ENCODE results near the gene HIVEP3. TPM values are rescaled to one million over a fixed set of nuclear protein-coding genes. Genes with fewer than 3 reads are reported as not detected.

Gene HIVEP3
- total RNA-seq, 4 donors from 2014 or later: 5.3 to 17.3 (median 9.1) TPM

DNA sequence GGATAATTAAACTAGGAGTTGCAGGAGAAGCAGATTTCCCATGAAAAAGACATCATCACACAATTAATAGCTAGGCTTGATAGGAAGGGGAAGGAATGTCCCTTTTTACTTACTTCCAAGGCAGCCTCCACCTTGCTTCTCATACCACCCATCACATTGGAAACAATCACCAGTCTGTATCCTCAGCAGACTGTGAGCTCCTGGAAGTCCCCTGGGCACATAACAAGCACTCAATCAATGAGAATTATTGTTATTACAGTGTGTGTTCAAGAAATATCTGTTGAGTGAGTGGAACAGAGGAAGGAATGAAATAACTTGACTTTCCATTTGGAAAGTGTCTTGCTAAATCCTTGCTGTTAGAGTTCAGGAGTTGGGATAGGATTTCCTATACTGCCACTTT is 36.2 kb downstream of the HIVEP3 start:
- no peak for DNase-seq (ENCODE audit: low spot score in 2 of 2)
- TF ChIP-seq CTCF (IDR thresholded peaks at IDR 0.05): no peak
- no peak for TF ChIP-seq POLR2A (IDR thresholded peaks at IDR 0.05)
- intact Hi-C loops (cut with DNase I; ENCODE audit: low total_unique reads): no loop called here
- H3K4me3 ChIP-seq (ENCODE audit: low read depth, poor library complexity, severe bottlenecking): no peak overlapping the region

GRCh38 chr1:41882068-41882477 is 36.6 kb downstream of the HIVEP3 start:
- intact Hi-C loops (cut with DNase I; ENCODE audit: low total_unique reads): no loop called here
- 26 to 56% methylated on average over 5 of the region's 5 CpGs for WGBS, 2 donors
- TF ChIP-seq POLR2A (IDR thresholded peaks at IDR 0.05) (no peak), CTCF (IDR thresholded peaks at IDR 0.05) (no peak)
- H3K4me3 ChIP-seq (ENCODE audit: low read depth, poor library complexity, severe bottlenecking): no peak overlapping the region
- no peak for DNase-seq (ENCODE audit: low spot score in 2 of 2)

- TF ChIP-seq POLR2A (IDR thresholded peaks at IDR 0.05) (no peak), CTCF (IDR thresholded peaks at IDR 0.05) (no peak)
Measured at GRCh38 chr1:41880950-41881885, 37.5 kb downstream of the HIVEP3 start.

DNA sequence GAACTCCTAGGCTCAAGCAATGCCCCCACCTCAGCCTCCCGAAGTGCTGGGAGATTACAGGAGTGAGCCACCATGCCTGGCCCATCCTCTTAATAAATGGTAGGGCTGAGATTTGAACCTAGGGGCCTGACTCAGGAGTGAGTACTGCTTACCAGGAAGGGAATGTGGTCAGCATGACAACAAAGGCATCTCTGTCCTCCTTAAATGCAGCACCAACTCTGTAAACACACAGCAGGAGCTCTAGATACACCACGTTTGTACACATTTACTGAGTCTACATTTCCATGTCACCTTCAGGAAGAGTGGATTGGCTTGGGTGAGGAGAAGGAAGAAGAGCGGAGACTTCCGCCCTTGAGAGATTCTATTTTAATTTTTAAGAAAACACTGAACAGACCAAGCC is 38.5 kb downstream of the HIVEP3 start:
- TF ChIP-seq POLR2A (IDR thresholded peaks at IDR 0.05) (no peak), CTCF (IDR thresholded peaks at IDR 0.05) (no peak)
- intact Hi-C loops (cut with DNase I; ENCODE audit: low total_unique reads): no loop called here
- DNase-seq (ENCODE audit: low spot score in 2 of 2): no peak
- H3K4me3 ChIP-seq (ENCODE audit: low read depth, poor library complexity, severe bottlenecking): no peak overlapping the region
- WGBS, 2 donors: 64 to 85% methylated on average over 4 of the region's 4 CpGs

More at GRCh38 chr1:41880950-41881885, 37.5 kb downstream of the HIVEP3 start:
- WGBS, 2 donors: 77 to 80% methylated on average over 5 of the region's 5 CpGs
- intact Hi-C loops (cut with DNase I; ENCODE audit: low total_unique reads): no loop called here
- DNase-seq (ENCODE audit: low spot score in 2 of 2): no peak
- no peak overlapping the region for H3K4me3 ChIP-seq (ENCODE audit: low read depth, poor library complexity, severe bottlenecking)

DNA sequence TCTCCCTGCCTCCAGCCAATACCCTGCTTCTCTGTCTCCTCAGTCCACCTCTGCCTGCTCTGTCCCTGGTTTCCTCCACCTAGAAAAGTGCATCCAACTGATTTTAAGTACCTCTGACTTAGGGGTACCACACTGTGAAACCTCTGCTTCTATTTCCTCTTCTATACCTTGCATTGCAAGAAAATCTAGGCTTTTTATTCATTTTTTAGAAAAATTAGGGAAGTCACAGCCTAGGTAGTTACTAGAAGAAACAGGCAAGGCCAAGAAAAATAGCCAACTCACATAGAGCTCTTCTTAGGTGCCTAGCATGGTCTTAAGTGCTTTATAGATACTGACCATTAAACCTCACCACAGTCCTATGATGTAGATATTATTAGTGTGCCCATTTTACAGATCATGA is 39.1 kb downstream of the HIVEP3 start:
- no peak for TF ChIP-seq POLR2A (IDR thresholded peaks at IDR 0.05)
- no peak for TF ChIP-seq CTCF (IDR thresholded peaks at IDR 0.05)
- H3K4me3 ChIP-seq (ENCODE audit: low read depth, poor library complexity, severe bottlenecking): no peak overlapping the region
- DNase-seq (ENCODE audit: low spot score in 2 of 2): no peak
- intact Hi-C loops (cut with DNase I; ENCODE audit: low total_unique reads): no loop called here

Data from lower leg skin (tissue), 4 donors.